Fibroblast of the aortic adventitia (primary cell): Measurements from ENCODE around the gene MLPH. TPM values are rescaled to one million over a fixed set of nuclear protein-coding genes. Genes with fewer than 3 reads are reported as not detected.

Source experiments
- DNase-seq: peaks from one replicate; pipeline ENCODE4 v3.0.0-alpha.2; 2010; ENCODE audit warnings: low read depth
- H3K4me3 ChIP-seq: 2 replicates; pipeline ENCODE4 v1.5.1; 2011; ENCODE audit warnings: low read depth, mild to moderate bottlenecking, control low read depth, low read length, moderate library complexity
- total RNA-seq: library from RNA; depleted of rRNA; stranded (reverse); fragments of >200 nt; gene quantifications from 2 replicates; pipeline ENCODE4 v1.2.3, GENCODE V29; 2012; ENCODE audit warnings: low replicate concordance
- TF ChIP-seq, protein P1 (sequence below): IDR thresholded peaks from 2 replicates; pipeline ENCODE4 v1.5.1; 2011; ENCODE audit warnings: mild to moderate bottlenecking, low read length, control low read depth, inconsistent platforms; ENCODE audit not compliant: insufficient read depth

MLPH gene
- total RNA-seq, 1 donor: 5.2 TPM

DNA sequence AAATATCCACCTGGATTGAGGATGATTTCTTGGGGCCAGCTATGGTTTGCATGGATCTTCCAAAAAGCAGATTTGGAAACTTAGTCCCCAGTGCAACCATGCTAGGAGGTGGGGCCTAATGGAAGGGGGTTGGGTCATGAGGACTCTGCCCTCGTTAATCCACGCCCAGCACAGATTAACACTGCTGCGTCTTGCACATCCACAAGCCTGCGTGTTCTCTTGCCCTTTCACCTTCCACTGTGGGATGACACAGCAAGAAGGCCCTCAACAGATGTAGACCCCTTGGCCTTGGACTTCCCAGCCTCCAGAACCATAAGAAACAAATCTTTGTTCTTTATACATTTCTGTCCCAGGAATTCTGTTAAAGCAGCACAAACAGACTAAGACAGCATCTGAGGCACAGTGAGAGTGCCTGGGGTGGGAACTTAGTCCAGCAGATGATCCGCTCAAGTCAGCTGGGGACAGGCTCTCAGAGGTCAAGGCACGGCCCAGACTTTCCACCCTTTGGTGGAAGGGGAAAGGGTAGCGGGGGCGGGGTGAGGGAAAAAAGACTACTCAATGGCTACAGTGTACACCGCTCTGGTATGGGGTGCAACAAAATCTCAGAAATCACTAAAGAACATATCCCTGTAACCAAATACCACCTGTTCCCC lies 101.1 kb downstream of the MLPH start:
- no peak for DNase-seq
- no peak overlapping the region for H3K4me3 ChIP-seq
- TF ChIP-seq, protein P1, sequence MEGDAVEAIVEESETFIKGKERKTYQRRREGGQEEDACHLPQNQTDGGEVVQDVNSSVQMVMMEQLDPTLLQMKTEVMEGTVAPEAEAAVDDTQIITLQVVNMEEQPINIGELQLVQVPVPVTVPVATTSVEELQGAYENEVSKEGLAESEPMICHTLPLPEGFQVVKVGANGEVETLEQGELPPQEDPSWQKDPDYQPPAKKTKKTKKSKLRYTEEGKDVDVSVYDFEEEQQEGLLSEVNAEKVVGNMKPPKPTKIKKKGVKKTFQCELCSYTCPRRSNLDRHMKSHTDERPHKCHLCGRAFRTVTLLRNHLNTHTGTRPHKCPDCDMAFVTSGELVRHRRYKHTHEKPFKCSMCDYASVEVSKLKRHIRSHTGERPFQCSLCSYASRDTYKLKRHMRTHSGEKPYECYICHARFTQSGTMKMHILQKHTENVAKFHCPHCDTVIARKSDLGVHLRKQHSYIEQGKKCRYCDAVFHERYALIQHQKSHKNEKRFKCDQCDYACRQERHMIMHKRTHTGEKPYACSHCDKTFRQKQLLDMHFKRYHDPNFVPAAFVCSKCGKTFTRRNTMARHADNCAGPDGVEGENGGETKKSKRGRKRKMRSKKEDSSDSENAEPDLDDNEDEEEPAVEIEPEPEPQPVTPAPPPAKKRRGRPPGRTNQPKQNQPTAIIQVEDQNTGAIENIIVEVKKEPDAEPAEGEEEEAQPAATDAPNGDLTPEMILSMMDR: no peak

DNA sequence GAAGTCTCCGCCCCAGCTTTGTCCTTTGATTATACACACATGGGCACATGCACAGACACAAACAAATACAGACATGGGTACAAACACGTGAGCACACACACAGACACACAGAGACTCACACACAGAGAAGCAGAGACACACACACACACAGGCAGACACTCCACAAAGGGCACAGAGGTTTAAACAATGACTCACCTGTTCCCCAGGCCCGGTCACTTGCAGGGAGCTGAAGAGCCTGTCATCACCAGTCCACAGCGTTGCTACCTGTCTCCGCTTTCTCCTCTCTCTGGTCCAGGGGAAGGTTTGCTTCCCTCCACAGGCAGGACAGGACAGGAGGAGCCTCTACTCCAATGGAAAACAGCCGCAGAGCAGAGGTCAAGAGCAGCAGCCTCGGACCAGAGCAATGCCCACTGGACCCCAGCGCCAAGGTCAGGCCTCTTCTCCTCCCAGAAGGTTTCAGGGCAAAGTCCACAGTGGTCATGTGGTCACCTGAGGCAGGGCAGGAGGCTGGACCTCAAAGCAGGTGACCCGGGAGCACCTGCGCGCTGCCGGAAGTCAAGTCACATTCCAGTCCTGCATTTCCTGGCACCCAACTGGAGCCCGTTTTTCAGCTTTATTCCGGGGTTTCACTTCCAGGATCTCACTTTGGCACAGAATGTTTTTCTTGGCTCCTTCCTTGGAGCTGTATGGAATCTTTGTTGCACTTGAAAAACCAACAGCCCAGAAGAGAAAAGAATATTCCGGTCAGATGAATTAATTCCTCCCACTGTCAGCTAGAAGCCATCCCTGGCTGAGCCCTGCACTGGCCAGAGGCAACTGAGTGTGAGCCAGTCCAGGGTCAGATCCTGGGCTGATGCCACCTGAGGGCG lies 103.5 kb downstream of the MLPH start, which contains the start of gene RAB17:
Gene RAB17, minus strand, starts transcription at position 463 of the 869 bp plus-strand sequence. CDS start 4,580 bp downstream, outside the sequence.
- TF ChIP-seq, protein P1: no peak
- no peak within 1 kb of the TSS for H3K4me3 ChIP-seq
- peak; percentile 67 for DNase-seq

DNA sequence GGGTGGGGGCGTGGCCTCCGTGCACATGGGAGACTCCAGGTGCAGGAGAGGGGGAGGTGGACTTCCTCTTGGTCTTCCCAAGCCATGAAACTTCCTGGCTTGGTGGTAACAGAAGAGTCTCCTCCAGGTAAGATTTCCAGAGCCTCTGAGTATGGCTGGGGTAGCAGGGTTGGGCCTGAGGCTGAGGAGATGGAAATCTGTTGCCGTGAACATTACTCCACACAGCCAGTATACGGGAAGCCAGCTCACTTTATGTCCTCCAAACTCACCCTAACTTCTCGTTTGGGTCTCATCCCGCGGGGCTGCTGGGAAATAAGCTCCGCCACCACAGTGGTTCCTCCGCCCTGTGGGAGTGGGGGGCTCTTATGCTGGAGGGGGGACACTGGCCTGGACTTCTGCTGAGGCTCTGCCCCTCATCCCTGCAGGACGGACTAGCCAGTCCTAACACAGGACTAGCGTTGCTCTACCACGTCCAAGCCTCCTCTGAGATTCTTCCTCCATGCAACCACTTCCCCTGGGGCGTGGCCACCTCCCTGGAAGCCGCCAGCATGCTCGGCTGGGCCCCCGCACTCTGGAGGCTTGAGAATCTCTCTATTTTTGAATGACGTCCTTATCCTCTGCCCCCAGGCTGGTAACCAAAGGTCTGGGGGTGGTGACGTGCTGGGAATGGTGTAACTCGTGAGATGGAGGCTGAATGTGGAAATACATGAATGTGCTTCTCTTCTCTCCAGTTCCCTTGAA lies 104.3 kb downstream of the MLPH start:
- DNase-seq: no peak
- TF ChIP-seq, protein P1: no peak
- H3K4me3 ChIP-seq: no peak overlapping the region

DNA sequence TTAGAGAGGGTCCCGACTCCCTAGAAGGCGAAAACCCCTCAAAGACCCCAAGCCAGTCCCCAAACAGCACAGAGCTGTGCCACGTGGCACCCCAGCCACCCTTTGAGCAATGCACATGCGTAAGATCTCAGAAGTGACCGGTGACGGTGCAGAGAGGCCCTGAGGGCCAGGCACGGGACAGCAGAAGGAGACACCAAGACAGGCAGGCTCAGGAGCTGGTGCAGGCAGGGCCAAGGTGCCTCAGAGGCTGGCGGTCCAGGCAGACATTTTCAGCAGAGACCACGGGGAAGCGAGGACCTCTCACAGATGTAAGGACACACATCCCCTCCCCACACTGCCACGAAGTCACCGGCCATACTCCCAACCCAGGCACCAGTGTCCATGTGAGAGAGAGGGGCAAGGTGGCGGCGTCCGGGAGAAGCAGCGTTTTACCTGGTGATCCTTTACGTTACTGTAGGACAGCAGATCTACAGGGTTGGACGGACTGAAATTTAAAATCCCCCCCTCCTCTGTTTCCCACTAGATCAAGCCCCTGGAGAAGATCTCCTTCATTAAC lies 105.5 kb downstream of the MLPH start:
- no peak overlapping the region for H3K4me3 ChIP-seq
- TF ChIP-seq, protein P1: no peak
- DNase-seq: no peak

DNA sequence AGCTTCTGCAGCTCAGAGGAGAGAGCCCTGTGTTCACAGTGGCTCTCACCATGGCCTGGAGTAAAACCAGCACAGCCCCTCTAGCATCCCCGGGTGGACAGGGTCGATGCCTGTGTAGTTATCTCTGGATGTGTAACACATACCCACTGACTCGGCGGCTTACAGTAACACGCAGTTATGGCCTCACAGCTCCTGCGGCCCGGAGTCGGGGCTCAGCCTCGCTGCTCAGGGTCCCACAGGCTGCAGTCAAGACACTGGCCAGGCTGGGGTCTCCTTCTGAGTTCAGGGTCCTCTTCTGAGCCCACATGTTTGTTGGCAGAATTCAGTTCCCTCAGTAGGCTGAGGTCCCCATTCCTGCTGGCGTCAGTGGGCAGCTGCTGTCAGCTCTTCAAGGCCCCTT lies 106.0 kb downstream of the MLPH start:
- TF ChIP-seq, protein P1: no peak
- DNase-seq: no peak

DNA sequence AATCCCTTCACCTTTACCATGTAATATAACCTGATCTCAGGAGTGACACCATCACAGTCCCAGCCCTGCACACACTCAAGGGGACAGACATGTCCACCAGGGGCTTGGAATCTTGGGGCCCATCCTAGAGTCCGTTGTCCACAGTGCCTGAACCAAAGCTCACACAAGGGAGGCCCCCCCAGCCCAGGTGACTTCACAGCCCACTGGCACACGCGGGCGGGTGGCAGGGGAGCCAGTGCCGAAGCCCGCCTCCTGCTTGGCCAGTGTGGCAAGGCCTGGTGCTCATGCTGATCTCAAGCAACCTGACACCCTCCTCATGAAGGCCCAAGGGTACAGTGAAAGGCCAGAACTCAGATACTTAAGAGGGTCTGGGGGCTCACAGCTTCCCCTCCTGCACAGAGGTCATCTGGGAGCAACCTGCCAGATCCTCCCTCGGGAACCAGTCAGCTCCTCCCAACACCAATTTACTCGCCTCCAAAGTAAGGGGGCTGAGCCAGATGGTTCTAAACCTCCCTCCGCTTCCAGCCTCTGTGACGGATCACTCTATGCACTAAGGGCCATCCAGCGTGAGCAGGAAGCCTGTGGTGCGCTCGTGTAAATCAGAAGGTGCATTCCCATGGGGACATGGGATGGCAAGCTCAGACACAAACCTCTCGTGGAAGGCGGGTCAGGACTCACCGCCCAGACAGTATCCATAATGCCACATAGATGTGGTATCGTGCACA lies 106.7 kb downstream of the MLPH start:
- no peak overlapping the region for H3K4me3 ChIP-seq
- DNase-seq: no peak
- TF ChIP-seq, protein P1: no peak

More for the DNA sequence above, 106.0 kb downstream of the MLPH start:
- H3K4me3 ChIP-seq: no peak overlapping the region
